GM18517 (cell line): Measurements from ENCODE around the gene RRP7A.
"Not testable (repeated sequence)": the region's sequence is repeated elsewhere in the genome, so short reads cannot be mapped to it uniquely, and the experiment has no call there.

ENCODE experiments used
- ATAC-seq: cut with Tn5 transposase; IDR thresholded peaks from one replicate; pipeline ENCODE4 v1.9.1; 2021; ENCODE audit warnings: mild to moderate bottlenecking, moderate library complexity; ENCODE audit not compliant: unreplicated experiment

Gene RRP7A

DNA sequence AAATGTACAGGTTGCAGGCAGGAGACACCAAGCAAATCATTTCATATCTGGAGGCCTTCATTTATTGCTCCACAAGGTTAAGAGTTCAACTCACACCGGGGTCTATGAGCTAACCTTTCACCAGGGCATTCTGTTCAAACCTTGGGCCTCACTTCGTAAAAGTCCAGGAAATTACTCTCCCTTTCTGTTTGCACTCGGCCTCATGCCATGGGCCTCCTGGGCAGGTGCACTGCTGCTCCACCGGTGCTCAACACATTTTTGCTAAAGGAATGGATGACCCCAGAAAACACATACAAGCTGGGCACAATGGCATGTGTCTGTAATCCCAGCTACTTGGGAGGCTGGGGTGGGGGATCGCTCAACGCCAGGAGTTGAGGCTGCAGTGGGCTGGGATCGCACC lies 16.6 kb upstream of the RRP7A start:
- no peak for ATAC-seq

DNA sequence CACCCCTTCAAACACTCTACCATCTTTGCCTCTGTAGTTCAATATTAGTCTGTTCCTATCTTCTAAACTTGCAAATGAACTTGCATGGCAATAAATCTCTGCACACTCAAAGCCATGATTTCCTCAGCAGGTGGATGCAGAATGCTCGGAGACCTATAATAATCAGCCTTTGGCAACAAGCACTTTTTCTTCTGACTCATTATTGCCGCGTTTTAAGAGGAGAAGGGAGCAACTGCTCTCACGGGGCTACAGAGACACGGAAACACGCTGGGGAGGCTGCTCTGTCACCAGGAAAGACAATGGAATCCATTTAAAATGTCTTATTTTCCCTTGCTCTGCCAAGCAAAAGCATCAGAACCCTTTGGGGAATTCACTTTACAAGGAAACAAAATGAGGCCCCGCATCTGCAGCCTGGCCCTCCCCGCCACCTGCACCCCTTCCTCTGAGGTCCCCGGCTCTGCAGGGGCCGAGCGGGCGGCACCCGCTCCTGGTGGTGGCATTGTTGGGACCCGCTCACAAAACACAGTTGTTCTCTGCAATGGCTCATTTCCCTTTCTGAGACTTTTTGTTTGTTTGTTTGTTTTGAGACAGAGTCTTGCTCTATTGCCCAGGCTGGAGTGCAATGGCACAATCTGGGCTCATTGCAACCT lies 15.6 kb upstream of the RRP7A start:
- not testable (repeated sequence) for ATAC-seq

- no peak for ATAC-seq
These were observed 14.0 kb upstream of the RRP7A start for GRCh38 chr22:42533638-42533977.

- ATAC-seq: not testable (repeated sequence)
These were observed 11.9 kb upstream of the RRP7A start for GRCh38 chr22:42531401-42532084.

DNA sequence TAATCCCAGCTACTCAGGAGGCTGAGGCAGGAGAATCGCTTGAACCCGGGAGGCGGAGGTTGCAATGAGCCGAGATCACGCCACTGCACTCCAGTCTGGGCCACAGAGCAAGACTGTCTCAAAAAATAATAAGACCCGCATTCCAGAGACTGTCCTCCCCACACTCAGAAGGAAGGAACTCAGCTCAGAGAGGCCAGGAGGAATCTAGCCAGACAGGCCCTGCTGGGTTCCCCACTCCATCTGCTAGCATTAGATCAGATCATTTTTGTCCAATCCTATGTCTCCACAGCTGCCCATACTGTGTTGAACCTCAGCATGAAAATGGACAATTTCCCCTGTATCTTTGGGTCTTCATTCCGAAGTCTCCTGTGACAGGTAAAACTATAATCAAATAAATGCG lies 9.8 kb upstream of the RRP7A start:
- not testable (repeated sequence) for ATAC-seq

GRCh38 chr22:42528591-42529307 lies 9.2 kb upstream of the RRP7A start:
- no peak for ATAC-seq

- no peak for ATAC-seq
These were observed 3.0 kb upstream of the RRP7A start for GRCh38 chr22:42522546-42522945.

DNA sequence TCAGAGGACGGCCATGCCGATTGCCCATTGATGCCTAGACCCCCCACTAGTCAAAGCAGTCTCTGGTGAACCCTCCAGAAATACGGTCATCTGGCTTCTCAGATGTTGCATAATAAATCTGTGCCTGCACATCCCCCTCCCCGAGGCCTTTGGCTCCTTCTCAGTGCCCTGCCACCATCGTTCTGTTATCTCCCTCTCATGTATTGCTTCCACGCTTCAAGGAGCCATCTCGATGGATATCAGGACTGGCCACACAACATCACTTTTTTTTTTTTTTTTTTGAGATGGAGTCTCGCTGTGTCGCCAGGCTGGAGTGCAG lies 1.6 kb upstream of the RRP7A start:
- no peak for ATAC-seq

DNA sequence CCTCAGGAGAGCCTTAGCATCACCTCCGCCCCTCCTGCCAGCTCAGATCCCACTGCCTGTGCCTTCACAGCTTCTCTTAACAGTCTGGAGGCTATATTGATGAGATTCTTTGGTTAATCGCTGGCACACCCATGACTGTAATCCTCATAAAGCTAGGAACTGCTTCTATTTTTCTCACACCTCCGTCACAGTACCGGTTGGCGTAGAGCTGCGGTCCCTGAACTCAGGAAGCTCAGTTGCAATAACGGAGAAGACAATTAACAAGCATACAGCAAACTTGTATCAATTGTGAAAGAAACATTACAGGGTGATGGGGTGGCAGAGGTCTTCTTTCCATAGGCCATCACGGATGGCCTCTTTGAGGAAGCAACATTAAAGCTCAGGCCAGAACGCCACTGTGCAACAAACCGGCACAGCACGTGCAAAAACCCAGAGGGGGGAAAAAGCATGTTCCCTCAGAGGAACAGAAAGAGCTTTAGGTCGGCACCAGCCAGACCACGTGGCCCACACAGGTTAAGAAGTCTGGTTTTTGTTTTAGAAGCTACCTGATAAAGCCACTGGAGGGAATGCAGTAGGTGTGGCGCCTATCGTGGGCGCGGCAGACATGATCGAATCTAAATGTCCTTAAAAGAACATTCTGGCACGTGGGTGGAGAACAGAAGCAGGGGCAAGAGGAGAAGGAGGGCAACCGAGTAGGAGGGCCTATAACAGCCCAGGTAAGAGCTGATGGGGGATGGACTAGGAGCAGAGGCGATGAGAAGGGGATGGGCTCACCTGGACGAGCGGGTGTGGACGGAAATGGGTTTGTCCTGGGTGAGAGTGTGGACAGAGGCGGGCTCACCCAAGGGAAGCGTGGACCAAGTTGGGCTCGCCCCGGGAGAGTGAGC lies 715 bp downstream of the RRP7A start:
- peak; percentile 28 for ATAC-seq

GRCh38 chr22:42517103-42517502 lies 2.5 kb downstream of the RRP7A start:
- not testable (repeated sequence) for ATAC-seq

GRCh38 chr22:42515896-42516295 lies 3.7 kb downstream of the RRP7A start:
- no peak for ATAC-seq

GRCh38 chr22:42515304-42515703 lies 4.3 kb downstream of the RRP7A start:
- ATAC-seq: not testable (repeated sequence)

GRCh38 chr22:42514331-42514730 lies 5.3 kb downstream of the RRP7A start:
- ATAC-seq: not testable (repeated sequence)

- ATAC-seq: not testable (repeated sequence)
These were observed 7.2 kb downstream of the RRP7A start for GRCh38 chr22:42512273-42512990.

GRCh38 chr22:42511401-42511891 lies 8.2 kb downstream of the RRP7A start:
- ATAC-seq: no peak

- ATAC-seq: no peak
These were observed 10.0 kb downstream of the RRP7A start for GRCh38 chr22:42509548-42509947.

GRCh38 chr22:42508975-42509364 lies 10.6 kb downstream of the RRP7A start:
- not testable (repeated sequence) for ATAC-seq

DNA sequence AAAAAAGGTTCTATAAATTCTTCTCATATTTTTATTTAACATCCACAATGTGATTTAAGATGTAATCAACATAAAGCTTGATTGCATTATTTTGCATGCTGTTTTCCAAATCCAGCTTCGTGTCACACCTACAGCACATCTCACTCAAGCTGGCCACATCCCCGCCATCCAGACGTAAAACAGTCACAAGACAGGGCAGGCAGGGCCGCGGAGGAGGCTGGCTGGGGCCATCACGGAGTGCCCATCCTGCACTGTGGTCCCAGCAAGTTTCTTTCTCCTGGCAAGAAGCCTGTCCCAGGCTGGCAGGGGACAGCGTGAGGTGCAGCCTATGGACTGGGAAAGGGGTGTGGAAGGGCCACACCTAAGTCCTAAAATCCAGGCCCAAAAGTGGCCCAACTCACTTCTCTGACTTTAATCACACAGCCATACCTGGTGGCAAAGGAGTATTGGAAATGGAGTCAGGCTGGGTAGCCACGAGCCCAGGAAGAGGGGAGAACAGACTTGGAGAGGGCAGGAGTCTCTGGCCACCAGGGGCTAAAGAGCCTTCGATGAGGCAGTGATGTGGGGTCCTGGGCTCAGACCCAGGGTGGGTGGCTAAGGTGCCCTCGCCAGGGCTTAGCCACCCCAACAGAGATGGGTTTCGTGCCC lies 11.1 kb downstream of the RRP7A start:
- ATAC-seq: not testable (repeated sequence)

- ATAC-seq: no peak
These were observed 18.8 kb downstream of the RRP7A start for GRCh38 chr22:42500836-42501179.
